Left cardiac atrium (tissue), 4 donors: Measurements from ENCODE around the gene ADH1C. TPM values are rescaled to one million over a fixed set of nuclear protein-coding genes. Genes with fewer than 3 reads are reported as not detected.
A peak's percentile ranks its signal among the peaks of the same experiment; 100 is the strongest.
"Not testable (repeated sequence)": the region's sequence is repeated elsewhere in the genome, so short reads cannot be mapped to it uniquely, and the experiment has no call there.

Experiments used
- ATAC-seq, 2 donors: fragments of 200-7000 bp; cut with Tn5 transposase; one replicate each; pipeline ENCODE4 v1.9.1; 2020; ENCODE audit warnings: mild to moderate bottlenecking in 2 of 2, moderate library complexity in 2 of 2
- DNase-seq: peaks from one replicate; pipeline ENCODE4 v3.0.0-alpha.2; 2020
- intact Hi-C, 2 donors: fragments of 100-400 bp; cut with DNase I; formaldehyde crosslinking; loops; one replicate each; pipeline versions ENCODE4 v1.14.1 to v1.15.1; 2022 to 2023
- long read RNA-seq: library from polyadenylated mRNA; unstranded; transcript quantifications from one replicate; pipeline ENCODE4 v2.0.0, GENCODE V29; 2021
- total RNA-seq, 2 donors: library from RNA; stranded (reverse); fragmentation: NEBNext Ultra II Directional; extraction: Animal tissue kit (Norgen Biotek cat#: 25700); gene quantifications; one replicate each; pipeline ENCODE4 v1.2.1, GENCODE V29; 2021
- donor health status: DM: no; HTN: yes; CAD: no.
- donor health status: DM: no; HTN: yes; CAD: no; lungs with severe emphysema.
- donor health status: DM: yes; HTN: yes; CAD: no.
- donor health status: Dilated cardiomyopathy.

Gene ADH1C
- 1 to 10 TPM; 6.7 to 9.9 TPM for total RNA-seq
- long read RNA-seq, partial matches to known transcripts = 0 of 3 reads
- long read RNA-seq, other reads (novel, unspliced or antisense) = 0 of 3 reads

DNA sequence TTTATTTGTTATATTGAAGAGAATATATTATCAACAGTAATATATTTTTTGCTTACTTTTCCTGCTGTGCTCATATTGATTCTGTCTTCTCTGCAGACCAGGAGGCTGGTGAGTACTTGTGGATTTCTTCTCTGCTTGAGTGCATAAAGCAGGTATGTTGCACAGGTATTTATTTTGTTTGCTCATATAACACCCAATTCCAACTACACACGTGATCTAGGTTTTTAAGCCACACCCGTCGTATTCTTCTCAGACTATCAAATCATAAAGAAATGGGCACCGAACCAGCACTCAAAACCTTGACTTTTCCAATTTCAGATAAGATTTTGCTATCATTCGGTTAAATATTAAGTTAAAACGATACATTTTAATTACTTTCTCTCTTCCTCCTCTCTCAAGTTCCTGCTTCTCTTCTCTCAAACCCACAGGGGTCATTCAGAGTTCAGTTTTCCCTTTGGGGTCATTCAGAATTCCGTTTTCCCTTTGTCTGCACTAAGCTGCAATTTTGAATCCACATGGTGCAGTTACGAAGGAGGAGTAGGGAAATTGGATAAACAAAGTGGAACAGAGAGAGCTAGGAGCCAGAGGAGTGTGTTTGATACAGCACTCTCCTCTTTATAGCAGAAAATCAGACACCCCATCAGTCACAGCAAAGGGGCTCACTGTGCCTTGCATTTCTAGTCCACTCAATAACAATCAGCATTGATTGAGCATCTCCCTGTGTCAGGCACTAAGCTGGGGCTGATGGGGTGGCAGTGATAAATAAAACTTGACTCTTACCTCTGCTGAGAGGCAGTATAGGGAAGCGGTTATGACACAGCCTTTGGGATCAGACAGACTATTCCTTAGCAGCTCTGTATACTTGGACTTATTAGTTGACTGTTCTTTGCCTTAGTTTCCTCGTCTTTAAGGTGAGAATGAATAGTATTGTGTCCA is at the start of gene ADH1C:
Gene ADH1C, minus strand, starts transcription at position 145 of the 936 bp plus-strand sequence. Its CDS starts 71 bp downstream, at position 74.
- ATAC-seq (peak in 1 of 2 donors; percentile 71), DNase-seq (no peak)

DNA sequence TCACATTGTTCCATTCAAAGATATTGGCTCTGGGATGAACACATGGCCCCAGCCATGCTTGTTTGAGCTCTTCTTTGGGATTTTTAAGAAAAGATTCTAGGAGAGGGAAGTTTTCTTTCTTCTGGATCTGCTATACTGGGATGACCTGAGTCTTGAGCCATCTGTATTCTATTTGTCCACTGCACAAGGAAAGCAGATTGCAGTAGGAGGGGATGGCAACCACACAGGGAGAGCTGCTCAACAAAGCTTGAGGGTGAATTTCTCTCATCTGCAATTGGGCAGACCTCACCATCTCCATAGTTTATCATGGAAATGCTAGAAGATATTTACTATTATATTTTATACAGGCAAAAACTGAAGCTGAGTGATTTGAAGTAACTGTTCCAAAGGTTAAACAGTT is 48.3 kb upstream of the ADH1C start:
- ATAC-seq (no peak), DNase-seq (no peak)
- intact Hi-C loops = loop anchor here in 1 of 2 donors (10.0 kb wide), 1 partner anchor 456 kb away; no protein-coding TSS in a partner anchor

More for the DNA sequence above, at the start of gene ADH1C:
- intact Hi-C loops = no loop called here

DNA sequence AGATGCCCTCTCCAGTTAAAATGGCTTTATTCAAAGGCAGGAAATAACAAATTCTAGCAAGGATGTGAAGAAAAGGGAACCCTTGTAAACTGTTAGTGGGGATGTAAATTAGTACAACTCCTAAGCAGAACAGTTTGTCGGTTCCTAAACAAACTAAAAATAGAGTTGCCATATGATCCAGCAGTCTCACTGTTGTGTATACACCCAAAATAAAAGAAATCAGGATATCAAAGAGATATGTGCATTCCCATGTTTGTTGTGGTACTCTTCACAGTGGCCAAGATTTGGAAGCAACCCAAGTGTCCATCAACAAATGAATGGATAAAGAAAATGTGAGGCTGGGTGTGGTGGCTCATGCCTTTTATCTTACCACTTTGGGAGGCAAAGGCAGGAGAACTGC is 46.5 kb upstream of the ADH1C start:
- intact Hi-C loops = loop anchor here in 1 of 2 donors (10.0 kb wide), 1 partner anchor 194 kb away; no protein-coding TSS in a partner anchor
- DNase-seq (no peak), ATAC-seq (no peak)

DNA sequence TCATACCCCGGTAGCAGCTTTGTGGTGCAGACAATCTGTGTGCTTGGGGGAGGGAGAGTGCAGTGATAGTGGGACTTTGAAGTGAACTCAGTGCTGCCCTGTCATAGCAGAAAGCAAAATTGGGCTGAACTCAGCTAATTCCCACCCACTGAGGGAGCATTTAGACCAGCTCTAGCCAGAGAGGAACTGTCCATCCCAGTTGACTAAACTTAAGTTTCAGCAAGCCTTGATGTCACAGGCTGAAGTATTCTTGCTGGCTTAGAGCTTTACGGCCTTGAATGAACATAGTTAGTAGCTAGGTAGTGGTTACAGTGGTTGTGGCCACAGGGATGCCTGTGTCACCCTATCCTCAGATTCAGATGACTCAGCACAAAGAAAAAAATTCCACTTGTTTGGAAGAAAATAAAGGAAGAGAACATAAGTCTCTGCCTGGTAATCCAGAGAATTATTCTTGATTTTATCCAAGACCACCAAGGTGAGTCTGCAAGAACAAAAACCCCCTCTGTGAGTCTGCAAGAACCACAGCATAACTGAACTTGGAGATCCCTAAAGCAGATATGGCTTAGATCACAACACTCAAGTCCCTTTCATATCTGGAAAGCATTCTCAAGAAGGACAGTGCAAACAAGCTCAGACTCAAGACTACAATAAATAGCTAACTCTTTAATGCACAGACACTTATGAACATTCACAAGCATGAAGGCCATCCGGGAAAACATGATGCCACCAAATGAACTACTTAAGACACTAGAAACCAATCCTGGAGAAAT is 43.2 kb upstream of the ADH1C start:
- intact Hi-C loops = loop anchor here in 1 of 2 donors (10.0 kb wide), 1 partner anchor 191 kb away; no protein-coding TSS in a partner anchor
- ATAC-seq = peak in 1 of 2 donors; percentile 21
- no peak for DNase-seq

DNA sequence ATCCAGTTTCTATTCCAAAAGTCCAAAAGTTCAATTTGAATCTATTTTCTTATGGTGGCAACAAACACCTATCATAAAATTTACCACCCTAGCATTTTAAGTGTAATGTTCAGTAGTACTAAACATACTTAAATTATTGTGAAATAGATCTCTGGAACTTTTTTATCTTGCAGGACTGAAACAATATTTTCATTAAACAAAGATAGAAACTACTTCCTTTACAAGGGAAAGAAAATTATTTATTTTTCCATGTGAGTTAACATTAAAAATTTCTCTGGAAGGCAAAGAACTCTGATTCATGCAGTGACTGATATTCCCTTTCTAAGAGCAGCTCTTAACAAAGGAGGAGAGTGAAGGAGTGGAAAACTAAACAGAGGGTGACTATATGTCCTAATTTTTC is 42.4 kb upstream of the ADH1C start:
- ATAC-seq = peak; percentile 41 to 86
- intact Hi-C loops = loop anchor here in 1 of 2 donors (10.0 kb wide), 1 partner anchor 190 kb away; no protein-coding TSS in a partner anchor

DNA sequence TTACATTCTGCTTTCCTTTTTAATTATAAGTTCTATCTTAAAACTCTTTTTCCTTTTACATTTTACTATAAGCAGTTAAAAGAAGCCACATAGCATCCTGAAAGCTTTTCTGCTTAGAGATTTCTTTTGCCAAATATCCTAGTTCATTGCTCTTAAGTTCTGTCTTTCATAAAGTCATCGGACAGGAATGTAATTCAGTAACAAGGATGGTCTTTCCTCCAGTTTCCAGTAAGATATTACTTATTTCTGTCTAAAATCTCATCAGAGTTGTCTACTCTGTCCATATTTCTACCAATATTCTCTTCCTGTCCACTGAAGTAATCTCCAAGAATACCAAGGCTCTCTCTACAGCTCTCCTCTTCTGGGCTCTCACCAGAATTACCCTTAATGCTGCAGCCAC is 37.5 kb upstream of the ADH1C start:
- intact Hi-C loops = loop anchor here in 1 of 2 donors (10.0 kb wide), 1 partner anchor 185 kb away; no protein-coding TSS in a partner anchor
- ATAC-seq = no peak
- DNase-seq = no peak

More for the DNA sequence above, 42.4 kb upstream of the ADH1C start:
- no peak for DNase-seq

DNA sequence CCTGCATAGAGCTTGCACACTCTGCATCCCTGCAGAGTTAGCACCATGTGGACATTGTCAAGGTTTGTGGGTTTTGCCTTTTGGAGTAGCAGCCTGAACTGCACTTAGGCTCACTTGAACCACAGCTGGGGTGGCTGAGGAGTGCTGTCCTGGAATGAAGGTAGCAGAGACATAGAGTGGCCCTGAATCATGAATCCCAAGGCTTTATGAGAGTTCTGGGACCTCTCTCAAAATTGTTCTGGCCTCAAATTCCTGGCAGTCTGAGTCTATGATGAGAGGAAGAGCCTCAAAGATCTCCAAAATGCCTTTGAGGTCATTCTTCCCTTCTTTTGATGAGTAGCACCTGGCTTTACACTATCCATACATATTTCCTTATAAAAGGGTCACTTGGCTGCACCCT is 37.1 kb upstream of the ADH1C start:
- intact Hi-C loops = loop anchor here in 1 of 2 donors (10.0 kb wide), 1 partner anchor 185 kb away; no protein-coding TSS in a partner anchor
- no peak for DNase-seq
- peak in 1 of 2 donors; percentile 62 for ATAC-seq

DNA sequence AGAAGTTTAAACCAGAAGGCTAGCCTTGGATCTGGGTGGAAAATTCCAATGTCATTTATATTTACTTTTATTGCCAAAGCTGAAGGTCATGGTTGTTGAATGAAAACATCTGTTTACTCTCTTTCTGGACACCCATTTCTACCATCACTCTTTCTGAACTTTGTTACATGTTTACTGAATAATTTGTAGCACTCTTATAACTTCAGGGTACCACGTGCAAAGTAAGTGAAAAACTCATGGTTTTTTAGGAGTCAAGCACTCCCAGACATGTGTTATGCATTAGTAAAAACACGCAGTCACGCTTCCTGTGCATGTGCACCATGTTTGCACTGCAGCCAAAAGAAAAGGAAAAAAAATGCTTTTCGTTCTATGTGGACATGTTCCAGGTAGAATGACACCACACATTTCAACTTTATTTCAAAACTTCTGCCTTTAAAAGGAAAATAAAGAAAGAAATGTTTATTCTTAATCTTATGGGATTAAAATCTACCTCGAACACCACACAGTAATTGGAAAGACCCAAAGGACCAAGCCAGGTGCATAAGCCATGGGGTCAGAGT is 31.4 kb upstream of the ADH1C start:
- DNase-seq = no peak
- ATAC-seq = peak; percentile 87 to 93
- intact Hi-C loops = no loop called here

DNA sequence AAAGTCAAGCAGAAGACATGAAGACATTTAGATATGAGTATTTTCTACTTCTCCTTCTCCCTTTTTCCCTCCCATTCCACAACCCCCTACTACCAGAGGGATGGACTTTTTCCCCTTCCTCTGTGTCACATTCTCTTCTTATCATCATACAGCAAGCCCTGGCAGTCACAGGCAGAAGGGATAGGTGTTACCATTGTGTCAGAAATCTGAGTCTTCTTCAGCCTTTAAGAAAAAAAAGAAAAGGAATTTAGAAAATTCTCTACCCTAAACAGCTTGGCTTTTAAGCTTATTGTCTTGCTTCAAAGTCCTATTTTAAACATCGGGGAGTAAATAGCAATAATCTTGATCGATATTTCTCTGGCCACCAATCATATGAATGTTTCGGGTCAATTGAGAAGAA is 30.9 kb upstream of the ADH1C start:
- intact Hi-C loops = no loop called here
- peak in 1 of 2 donors; percentile 11 for ATAC-seq

DNA sequence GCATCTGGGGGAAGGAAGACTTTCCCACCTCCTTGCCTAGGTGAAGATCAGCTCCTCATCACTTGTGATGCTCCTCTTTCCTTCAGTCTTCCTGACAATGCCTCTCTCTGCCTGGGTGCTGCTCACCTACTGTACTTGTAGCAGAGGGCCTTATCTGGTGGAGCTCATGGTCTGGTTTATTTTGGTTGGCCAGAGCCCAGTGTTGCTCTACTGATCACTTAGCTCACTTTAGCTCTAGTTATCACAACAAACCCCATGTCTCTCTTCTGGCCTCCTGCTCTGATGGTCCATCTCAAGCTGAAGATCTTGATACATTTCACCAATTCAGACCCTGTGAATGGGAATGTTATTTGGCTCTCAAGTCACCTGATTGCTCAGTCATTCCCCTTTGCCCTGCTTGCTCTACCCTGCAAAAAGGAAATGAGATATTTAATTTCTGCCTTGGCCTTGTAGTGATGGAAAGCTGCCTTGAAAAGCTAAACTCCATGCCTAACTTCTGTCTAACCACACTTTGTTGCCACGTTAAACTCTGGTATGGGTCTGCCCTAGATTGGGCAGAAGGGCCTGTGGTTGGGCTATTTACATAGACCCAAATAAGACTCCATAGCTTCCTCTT is 30.3 kb upstream of the ADH1C start:
- intact Hi-C loops = no loop called here
- DNase-seq (no peak), ATAC-seq (no peak)

More for the DNA sequence above, 30.9 kb upstream of the ADH1C start:
- DNase-seq = no peak

DNA sequence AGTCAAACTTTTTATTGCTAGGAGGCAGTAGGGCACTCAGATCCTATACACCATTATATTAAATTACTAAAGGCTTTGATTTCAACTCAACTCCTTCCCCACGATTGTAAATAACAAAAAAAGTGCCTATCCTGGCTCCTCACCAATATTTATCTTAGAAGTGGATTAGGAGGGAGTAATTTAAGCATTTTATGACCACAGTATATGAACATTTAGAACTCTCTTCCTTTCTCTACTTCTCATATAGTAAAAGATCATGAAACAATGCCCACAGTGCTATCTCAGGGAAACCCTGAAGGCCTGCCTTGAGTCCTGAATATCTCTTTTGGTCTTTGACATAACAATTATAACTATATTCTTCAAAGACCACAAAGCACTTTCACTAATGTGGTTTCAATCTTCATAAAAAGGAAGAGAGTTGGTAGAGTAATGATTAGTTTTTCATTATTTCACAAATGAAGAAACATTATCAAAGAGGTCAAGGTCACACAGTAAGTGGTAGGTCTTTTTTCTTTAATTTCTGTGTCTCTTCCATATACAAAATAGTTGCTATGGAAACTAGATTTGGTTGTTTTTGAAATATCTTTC is 29.1 kb upstream of the ADH1C start:
- no peak for DNase-seq
- ATAC-seq = no peak
- intact Hi-C loops = no loop called here

DNA sequence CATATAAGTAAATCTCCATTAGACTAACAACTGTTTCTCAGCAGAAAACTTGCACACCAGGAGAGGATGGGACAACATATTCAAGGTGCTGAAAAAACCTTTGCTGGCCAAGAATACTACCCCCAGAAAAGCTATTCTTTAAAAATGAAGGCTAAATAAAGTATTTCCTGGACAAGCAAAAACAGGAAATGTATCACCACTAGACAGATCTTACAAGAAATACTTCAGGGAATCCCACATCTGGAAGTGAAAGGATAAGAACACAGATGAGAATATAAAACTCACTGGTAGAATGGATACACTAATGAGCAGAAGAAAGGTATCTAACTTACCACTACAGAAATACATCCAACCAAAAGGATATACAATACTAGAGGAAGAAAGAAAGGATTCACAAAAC is 27.0 kb upstream of the ADH1C start:
- no peak for ATAC-seq
- no peak for DNase-seq
- intact Hi-C loops = no loop called here

DNA sequence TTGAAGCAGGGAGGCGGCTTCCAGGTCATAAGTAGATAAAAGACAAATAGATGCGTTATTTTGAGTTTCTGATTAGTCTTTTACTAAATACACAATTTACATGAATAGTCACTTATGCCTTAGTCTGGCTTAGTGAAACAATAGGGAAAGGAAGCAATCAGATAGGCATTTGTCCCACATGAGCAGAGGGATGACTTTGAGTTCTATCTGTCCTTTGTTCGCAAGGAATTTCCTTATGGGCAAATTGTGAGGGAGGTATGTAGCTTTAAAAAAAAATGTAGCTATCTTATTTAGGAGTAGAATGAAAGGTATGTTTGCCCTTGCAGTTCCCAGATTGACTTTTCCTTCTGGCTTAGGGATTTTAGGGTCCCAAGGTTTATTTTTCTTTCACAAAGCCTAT is 26.3 kb upstream of the ADH1C start:
- DNase-seq (no peak), ATAC-seq (no peak)
- intact Hi-C loops = no loop called here

DNA sequence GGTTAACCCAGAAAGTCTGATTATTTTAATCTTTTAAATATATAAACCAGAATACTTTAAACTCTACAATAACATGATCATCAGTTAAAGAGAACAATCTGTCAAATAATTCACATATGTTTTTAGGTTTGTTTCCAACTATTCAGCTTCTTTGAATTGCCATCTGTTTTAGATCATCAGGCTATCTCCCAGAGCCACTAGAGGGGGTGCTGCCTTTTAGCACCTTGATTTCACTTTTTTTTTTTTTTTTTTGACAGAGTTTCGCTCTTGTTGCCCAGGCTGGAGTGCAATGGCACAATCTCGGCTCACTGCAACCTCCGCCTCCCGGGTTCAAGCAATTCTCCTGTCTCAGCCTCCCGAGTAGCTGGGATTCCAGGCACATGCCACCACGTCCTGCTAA is 24.8 kb upstream of the ADH1C start:
- ATAC-seq, DNase-seq, intact Hi-C loops: not testable (repeated sequence)

DNA sequence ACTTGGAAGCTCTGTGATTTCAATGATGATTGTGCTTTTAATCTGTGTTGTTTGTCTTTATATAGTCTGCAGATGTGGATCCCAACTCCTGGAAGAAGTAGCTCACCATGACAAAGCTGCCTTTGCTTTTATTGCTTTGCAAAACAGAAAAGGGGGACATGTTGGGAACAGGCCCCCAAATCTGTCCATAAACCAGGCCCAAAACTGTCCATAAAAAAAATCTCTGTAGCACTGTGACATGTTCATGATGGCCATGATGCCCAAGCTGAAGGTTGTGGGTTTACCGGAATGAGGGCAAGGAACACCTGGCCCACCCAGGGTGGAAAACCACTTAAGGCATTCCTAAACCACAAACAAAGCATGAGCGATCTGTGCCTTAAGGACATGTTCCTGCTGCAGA is 19.9 kb upstream of the ADH1C start:
- ATAC-seq, DNase-seq, intact Hi-C loops: not testable (repeated sequence)

DNA sequence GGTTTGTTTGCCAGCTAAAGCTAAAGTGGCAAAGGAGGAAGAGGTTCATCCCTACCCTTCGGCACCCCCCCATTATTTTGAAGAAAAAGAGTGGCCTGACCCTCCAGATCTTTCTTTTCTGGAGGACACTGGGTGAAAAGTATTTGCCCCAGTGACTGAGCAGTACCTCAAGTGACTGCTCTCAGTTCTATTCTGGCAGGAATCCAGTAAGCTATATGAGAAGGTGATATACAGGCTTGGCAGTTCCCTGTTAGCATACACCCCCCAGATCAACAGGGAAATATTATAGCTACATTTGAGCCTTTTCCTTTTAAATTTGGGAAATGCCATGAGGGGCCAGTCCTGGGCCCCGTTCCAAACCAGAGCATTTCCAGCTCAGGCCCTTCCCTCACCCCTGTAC is 15.3 kb upstream of the ADH1C start:
- intact Hi-C loops, ATAC-seq, DNase-seq: not testable (repeated sequence)

DNA sequence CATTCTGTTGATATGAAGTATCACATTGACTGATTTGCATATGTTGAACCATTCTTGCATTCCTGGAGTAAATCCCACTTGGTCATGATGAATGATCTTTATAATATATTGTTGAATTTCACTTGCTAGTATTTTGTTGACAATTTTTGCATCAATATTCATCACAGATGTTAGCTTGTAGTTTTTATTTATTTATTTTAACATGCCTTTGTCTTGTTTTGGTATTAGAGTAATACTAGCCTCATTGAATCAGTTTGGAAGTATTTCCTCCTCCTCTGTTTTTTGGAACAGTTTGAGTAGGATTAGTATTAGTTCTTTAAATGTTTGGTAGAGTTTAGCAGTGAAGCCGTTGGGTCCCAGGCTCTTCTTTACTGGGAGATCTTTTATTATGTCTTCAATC is 13.9 kb upstream of the ADH1C start:
- no peak for ATAC-seq
- DNase-seq = no peak
- intact Hi-C loops = no loop called here

DNA sequence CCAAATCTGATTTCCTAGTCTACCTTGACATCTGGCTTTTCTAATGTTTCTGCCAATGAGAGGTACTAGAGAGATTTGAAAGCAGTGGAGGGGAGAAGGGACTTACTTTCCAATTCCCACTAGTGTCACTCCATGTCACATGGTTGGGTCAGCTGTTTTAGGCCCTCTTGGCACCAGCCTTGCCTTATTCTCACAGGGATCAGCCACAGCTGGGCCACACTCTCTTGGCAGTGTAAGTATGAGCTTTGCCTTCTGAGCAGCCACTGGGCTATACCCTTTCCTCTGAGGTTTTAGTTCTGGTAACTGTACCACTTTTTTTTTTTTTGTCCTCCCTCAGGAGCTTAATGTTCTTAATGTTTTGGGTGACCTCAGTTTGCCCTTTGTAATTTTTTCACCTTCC is 10.2 kb upstream of the ADH1C start:
- no peak for DNase-seq

More for the DNA sequence above, 10.2 kb upstream of the ADH1C start:
- ATAC-seq = peak; percentile 30 to 89
- intact Hi-C loops = no loop called here
